Spinal cord (tissue), 10 donors: ENCODE data around the gene TPRA1. TPM values are rescaled to one million over a fixed set of nuclear protein-coding genes. Genes with fewer than 3 reads are reported as not detected.
A peak's percentile ranks its signal among the peaks of the same experiment; 100 is the strongest.

Experiments used
- DNase-seq, 6 donors: peaks; one replicate each; pipeline versions ENCODE4 v3.0.0 to v3.0.0-alpha.2; 2013 to 2015; ENCODE audit warnings: low spot score in 6 of 6, low read depth in 4 of 6
- H3K27ac ChIP-seq: one replicate; pipeline ENCODE4 v1.5.1; 2013; ENCODE audit warnings: low read depth, low read length, control low read depth
- H3K27me3 ChIP-seq: one replicate; pipeline ENCODE4 v1.6.1; 2013; ENCODE audit warnings: low read length; ENCODE audit not compliant: control insufficient read depth, insufficient read depth
- H3K36me3 ChIP-seq: one replicate; pipeline ENCODE4 v1.6.1; 2013; ENCODE audit warnings: low read length; ENCODE audit not compliant: control insufficient read depth, insufficient read depth
- H3K4me1 ChIP-seq: one replicate; pipeline ENCODE4 v1.6.1; 2013; ENCODE audit warnings: low read length; ENCODE audit not compliant: control insufficient read depth, insufficient read depth
- H3K4me3 ChIP-seq: one replicate; pipeline ENCODE4 v1.5.1; 2013; ENCODE audit warnings: low read depth, low read length, control low read depth
- H3K9me3 ChIP-seq: one replicate; pipeline ENCODE4 v1.6.1; 2013; ENCODE audit warnings: low read length; ENCODE audit not compliant: control insufficient read depth, insufficient read depth
- WGBS: methylation state at CpG from one replicate; pipeline ENCODE4 v1.1.5; 2013; ENCODE audit warnings: missing lambda C conversion rate; ENCODE audit not compliant: insufficient coverage; 5-methylcytosine and 5-hydroxymethylcytosine counted together
- polyA plus RNA-seq, 2 donors: library from polyadenylated mRNA; unstranded; fragments of 120-200 nt; gene quantifications; one replicate each; pipeline ENCODE4 v1.2.1, GENCODE V29; 2013; ENCODE audit not compliant: insufficient read length in 2 of 2
- total RNA-seq, 2 donors: library from RNA; depleted of rRNA in 1 of 2; stranded (reverse); fragments of 120-200 nt in 1 of 2; fragments of >200 nt in 1 of 2; gene quantifications; one replicate each; pipeline versions ENCODE4 v1.2.3 to v1.2.4, GENCODE V29; 2013 to 2014
- donor health status: healthy.

The TPRA1 gene
- total and polyA plus RNA-seq, 4 donors: 17.6 to 40.3 (median 31.5) TPM

GRCh38 chr3:127578802-127579201 is 11.7 kb downstream of the TPRA1 start:
- H3K9me3 ChIP-seq: no peaks in the 10 kb centered on the region
- no peaks in the 10 kb centered on the region for H3K27me3 ChIP-seq
- no peak for DNase-seq
- H3K36me3 ChIP-seq: peaks cover 58% of the 10 kb centered on the region
- 98% methylated on average over 5 of the region's 6 CpGs for WGBS
- H3K4me1 ChIP-seq: peaks cover 12% of the 10 kb centered on the region
- H3K27ac ChIP-seq: no peak overlapping the region
- no peak overlapping the region for H3K4me3 ChIP-seq

GRCh38 chr3:127578168-127578567 is 12.4 kb downstream of the TPRA1 start:
- Histone ChIP-seq H3K36me3 (peaks cover 62% of the 10 kb centered on the region), H3K27me3 (no peaks in the 10 kb centered on the region), H3K4me1 (peaks cover 12% of the 10 kb centered on the region), H3K4me3 (no peak overlapping the region), H3K9me3 (no peaks in the 10 kb centered on the region), H3K27ac (no peak overlapping the region)
- DNase-seq: no peak
- 85% methylated on average over 2 of the region's 2 CpGs for WGBS

GRCh38 chr3:127577448-127577847 is 13.1 kb downstream of the TPRA1 start:
- 85% methylated on average over 6 of the region's 7 CpGs for whole genome bisulfite sequencing
- Histone ChIP-seq H3K27ac (no peak overlapping the region), H3K36me3 (peaks cover 70% of the 10 kb centered on the region), H3K9me3 (no peaks in the 10 kb centered on the region), H3K4me1 (peaks cover 12% of the 10 kb centered on the region), H3K4me3 (no peak overlapping the region), H3K27me3 (no peaks in the 10 kb centered on the region)
- no peak for DNase-seq

GRCh38 chr3:127574880-127575878 is 15.4 kb downstream of the TPRA1 start:
- H3K4me3 ChIP-seq: no peak overlapping the region
- no peaks in the 10 kb centered on the region for H3K9me3 ChIP-seq
- no peak overlapping the region for H3K27ac ChIP-seq
- no peaks in the 10 kb centered on the region for H3K27me3 ChIP-seq
- H3K4me1 ChIP-seq: peaks cover 12% of the 10 kb centered on the region
- peak; percentile 74 to 97 (median 81) for DNase-seq
- WGBS: 37% methylated on average over 42 of the region's 46 CpGs
- H3K36me3 ChIP-seq: peaks cover 80% of the 10 kb centered on the region

GRCh38 chr3:127573912-127574311 is 16.6 kb downstream of the TPRA1 start:
- H3K27me3 ChIP-seq: no peaks in the 10 kb centered on the region
- WGBS: 20% methylated on average over 2 of the region's 5 CpGs
- H3K27ac ChIP-seq: no peak overlapping the region
- peaks cover 12% of the 10 kb centered on the region for H3K4me1 ChIP-seq
- DNase-seq: no peak
- no peak overlapping the region for H3K4me3 ChIP-seq
- peaks cover 82% of the 10 kb centered on the region for H3K36me3 ChIP-seq
- H3K9me3 ChIP-seq: no peaks in the 10 kb centered on the region

GRCh38 chr3:127573401-127573800 is 17.1 kb downstream of the TPRA1 start:
- WGBS: 92% methylated on average over 14 of the region's 14 CpGs

GRCh38 chr3:127572735-127573134 is 17.8 kb downstream of the TPRA1 start:
- peaks cover 19% of the 10 kb centered on the region for H3K4me1 ChIP-seq
- H3K4me3 ChIP-seq: no peak overlapping the region
- H3K9me3 ChIP-seq: no peaks in the 10 kb centered on the region
- peaks cover 81% of the 10 kb centered on the region for H3K36me3 ChIP-seq
- 93% methylated on average over 3 of the region's 3 CpGs for WGBS
- H3K27ac ChIP-seq: no peak overlapping the region
- DNase-seq: no peak
- H3K27me3 ChIP-seq: no peaks in the 10 kb centered on the region

More at GRCh38 chr3:127573401-127573800, 17.1 kb downstream of the TPRA1 start:
- H3K4me1 ChIP-seq: peaks cover 16% of the 10 kb centered on the region
- H3K27ac ChIP-seq: no peak overlapping the region
- H3K9me3 ChIP-seq: no peaks in the 10 kb centered on the region
- no peaks in the 10 kb centered on the region for H3K27me3 ChIP-seq
- no peak for DNase-seq
- H3K36me3 ChIP-seq: peaks cover 83% of the 10 kb centered on the region
- H3K4me3 ChIP-seq: no peak overlapping the region

GRCh38 chr3:127572186-127572585 is 18.3 kb downstream of the TPRA1 start:
- DNase-seq: no peak
- 89% methylated on average over 4 of the region's 6 CpGs for WGBS

GRCh38 chr3:127570520-127570919 is 20.0 kb downstream of the TPRA1 start:
- no peak overlapping the region for H3K27ac ChIP-seq
- no peak for DNase-seq
- no peak overlapping the region for H3K4me3 ChIP-seq
- 88% methylated on average over 6 of the region's 7 CpGs for whole genome bisulfite sequencing
- peaks cover 61% of the 10 kb centered on the region for H3K36me3 ChIP-seq
- no peaks in the 10 kb centered on the region for H3K9me3 ChIP-seq
- H3K4me1 ChIP-seq: peaks cover 24% of the 10 kb centered on the region
- H3K27me3 ChIP-seq: no peaks in the 10 kb centered on the region

More at GRCh38 chr3:127572186-127572585, 18.3 kb downstream of the TPRA1 start:
- Histone ChIP-seq H3K27me3 (no peaks in the 10 kb centered on the region), H3K9me3 (no peaks in the 10 kb centered on the region), H3K36me3 (peaks cover 77% of the 10 kb centered on the region), H3K4me1 (peaks cover 23% of the 10 kb centered on the region), H3K27ac (no peak overlapping the region), H3K4me3 (no peak overlapping the region)

- WGBS: 69% methylated on average over 1 of the region's 1 CpG
- peaks cover 20% of the 10 kb centered on the region for H3K4me1 ChIP-seq
- no peak overlapping the region for H3K27ac ChIP-seq
- H3K36me3 ChIP-seq: peaks cover 48% of the 10 kb centered on the region
- no peaks in the 10 kb centered on the region for H3K9me3 ChIP-seq
- DNase-seq: no peak
- no peaks in the 10 kb centered on the region for H3K27me3 ChIP-seq
- no peak overlapping the region for H3K4me3 ChIP-seq
These were observed 21.4 kb downstream of the TPRA1 start for GRCh38 chr3:127569160-127569559.
